HG02642 (cell line): ENCODE data around the gene HOXA13.

Experiments
- ATAC-seq: cut with Tn5 transposase; IDR thresholded peaks from one replicate; pipeline ENCODE4 v1.9.1; 2021; ENCODE audit warnings: mild to moderate bottlenecking; ENCODE audit not compliant: unreplicated experiment, poor library complexity

Gene HOXA13

DNA sequence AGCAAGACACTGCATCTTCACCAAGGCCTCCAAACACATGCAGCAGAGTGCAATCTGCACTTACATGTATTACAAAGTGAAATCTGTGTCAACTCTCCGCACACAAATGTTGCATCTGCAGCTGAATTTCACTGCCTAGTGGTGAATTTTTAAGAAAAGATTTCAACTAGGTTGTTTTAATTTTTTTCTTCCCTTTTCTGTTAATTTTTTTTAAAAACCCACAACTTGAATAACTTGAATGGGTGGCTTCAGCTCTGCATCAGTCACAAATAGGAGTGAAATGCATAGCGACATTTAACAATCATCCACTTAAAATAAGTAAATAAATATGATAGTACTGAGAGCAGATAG is 5.9 kb downstream of the HOXA13 start:
- no peak for ATAC-seq

DNA sequence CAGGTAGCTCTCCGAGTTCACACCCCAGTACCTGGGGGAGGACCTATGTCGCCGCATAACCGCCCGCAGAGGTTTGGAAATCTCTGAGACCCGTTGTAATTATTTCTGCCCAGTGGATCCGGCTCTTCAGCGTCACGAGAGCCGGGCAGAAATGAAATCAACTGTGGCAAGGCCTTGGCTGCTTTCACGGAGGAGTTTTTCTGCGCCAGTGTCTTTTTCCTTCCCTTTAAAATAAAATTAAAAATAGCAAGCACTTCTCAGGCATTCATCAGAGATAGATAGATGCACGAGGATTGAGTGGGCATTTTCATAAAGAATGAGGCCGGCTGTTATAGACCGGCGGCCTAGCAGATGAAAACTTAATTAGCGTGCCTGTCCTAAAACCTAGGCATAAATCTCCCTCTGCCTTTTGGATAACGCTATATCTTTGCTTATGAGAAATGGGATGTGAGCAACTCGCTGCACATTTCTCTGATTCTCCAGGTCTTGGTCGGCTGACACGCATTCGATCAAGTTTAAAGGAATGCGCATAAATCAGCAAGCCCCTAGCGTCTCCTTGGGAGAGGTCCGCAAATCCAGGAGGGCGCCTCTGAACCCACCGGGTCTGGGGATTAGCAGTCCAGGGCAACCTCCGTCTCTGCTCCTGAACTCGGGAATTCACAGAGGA is 6.4 kb downstream of the HOXA13 start:
- ATAC-seq, result no peak

DNA sequence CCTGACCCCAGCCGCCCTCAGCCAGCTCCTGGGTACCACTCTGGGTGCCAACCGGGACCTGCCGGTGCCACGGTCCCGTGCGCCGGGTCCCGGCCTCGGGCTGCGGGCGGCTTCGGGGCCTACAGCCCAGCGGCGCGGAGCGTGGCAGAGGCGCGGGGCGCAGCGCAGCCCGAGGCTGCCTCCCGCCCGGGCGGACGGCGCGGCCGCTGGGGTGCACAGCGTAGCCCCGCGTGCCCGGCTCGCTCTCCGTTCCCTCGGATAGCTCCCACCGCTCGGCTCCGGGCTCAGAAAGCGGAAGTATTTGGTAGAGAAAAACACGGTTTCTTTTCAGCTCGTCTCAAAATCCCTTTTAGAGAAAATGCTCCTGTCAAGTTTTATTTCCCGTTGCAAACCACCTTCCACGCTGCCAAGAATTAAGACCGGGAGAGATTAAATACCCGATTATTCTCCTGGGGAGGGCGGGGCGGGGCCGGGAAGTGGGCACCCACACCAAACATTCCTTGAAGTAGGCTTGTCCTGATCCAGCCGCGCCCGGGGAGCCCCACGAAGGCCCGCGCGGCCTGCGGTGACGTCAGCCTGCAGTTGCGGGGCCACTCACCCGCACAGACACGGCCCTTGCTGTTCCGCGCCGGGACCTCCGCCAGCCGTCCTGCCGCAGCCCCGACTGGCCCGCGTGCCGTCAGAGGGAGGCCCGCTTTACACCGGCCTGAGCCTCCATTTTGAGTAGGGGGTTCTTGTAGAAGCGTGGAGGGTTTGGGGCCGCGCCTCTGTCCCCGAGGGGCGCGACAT is 7.2 kb downstream of the HOXA13 start:
- ATAC-seq, result no peak

DNA sequence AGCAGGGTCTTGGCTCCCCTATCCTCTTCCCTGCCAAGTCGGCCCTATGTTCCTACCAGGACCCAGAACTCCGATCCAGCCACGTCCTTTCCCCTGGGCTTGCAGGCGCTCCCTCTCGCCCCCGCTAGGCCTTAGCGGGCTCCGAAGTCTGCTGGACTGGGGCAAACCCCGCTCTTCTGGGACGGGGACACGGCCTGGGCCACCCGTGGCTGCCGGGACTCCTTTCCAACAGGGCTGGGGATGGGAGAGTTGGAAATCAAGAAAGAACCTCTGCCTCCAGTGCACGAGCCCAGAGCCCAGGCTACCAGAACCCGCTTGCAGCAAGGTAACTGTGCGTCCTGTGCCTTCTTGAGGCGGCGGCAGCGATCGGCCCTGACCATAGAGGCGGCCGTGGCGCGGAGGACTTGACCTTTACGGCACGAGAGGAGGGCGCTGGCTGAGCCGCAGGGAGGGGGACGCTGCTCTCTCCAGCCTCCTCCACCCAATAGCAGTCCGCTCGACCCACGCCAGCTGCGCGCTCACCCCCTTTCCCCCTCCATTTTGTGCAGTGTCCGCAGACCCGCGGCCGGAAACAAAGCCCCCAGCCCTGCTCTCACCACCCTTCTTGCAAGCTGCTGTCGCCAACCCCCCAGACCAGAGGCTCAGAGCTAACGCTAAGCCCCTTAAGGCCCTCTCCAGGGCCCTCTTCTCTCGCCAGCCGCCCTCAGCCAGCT is 7.9 kb downstream of the HOXA13 start:
- ATAC-seq, result no peak

DNA sequence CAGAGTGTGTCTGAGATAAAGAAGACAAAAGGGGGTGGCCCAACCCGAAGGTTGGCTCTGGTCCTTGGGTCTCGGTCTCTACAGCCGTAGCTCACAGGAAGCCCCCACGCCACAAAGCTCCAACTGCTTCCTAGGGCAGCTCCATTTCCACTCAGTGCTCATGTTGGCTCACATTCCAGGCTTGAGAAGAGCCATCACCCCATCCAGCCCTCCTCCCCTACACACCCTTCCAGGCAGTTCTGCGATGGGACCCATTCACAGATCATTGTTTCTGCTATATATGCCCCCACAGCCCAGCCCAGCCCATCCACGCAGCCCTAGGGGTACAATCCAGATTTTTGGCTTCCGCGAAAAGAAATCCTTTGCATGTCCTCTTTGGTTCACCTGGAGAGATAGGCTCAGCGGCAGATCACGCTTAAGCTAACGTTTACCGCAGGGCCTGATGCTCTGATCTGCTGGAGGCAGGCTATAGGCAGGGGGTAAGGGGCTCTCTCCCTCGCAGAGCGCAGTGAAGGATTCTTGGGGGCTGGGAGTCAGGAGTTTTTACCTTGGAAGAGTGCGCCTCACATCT is 8.6 kb downstream of the HOXA13 start:
- no peak for ATAC-seq

DNA sequence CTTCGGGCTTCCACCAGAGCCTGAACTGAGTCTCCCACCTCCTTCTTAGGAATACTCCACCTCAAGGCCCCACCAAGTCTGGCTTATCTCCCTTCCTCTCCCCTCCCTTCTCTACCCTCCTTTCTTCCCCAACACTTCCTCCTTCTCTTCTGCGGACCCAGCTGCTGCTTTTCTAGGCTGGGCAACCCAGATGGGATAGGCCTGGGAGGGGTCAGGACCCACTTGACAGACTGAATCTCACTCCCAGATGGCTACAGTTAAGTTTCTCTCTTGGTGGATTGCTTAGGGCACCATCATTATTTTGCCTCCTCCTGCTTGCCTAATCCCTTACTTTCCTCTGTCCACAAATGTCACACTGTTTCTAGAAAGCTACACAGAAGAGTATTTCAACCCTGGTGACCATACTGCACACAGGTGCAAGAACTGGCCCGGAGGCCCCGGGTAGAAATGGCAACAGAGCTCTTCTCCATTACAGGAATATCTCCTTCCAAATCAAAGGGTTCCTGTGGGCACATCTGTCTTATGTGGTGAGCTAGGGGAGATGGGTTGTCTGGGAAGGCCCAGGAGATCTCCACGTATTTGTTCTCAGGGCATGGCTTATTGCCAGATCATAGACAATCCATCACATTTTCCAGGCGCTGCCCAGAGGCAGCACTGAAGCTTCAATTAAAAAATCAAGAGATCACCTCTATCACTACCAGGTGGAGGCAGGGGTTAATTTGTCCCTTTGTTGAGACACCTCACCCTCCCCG is 9.7 kb downstream of the HOXA13 start:
- no peak for ATAC-seq

DNA sequence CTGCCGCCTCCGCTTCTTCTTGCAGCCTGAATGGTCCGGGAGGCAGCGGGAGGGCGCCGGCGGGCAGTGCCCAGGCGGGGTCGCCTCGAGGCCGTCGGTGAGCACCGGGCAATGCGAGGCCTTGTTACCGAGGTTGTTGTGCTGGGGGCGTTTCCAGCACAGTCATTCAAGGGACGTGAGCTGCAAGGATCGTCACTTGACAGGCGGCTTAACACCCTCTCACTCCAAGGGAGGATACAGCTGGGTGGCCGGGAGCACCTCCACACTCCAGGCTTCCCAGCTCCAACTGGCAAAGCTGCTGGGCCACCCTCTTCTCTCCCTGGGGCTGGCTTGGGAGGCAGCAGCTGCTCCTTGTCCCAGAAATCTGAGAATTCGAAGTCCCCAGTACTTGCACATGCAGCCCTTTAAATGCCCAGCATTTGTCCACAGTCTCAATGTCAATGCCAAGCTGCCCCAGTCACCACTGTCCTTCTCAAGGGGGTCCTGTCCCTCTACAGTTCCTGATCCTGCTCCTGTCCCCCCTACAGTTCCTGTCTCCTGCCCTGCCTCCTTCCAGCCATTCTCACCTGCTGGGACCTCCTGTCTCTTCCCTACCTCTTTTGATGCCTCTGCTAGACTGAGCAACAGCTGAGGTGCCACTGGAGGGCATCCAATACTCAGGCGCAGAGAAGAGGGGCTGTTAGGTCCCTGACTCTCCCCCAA is 10.4 kb downstream of the HOXA13 start:
- ATAC-seq, result no peak

DNA sequence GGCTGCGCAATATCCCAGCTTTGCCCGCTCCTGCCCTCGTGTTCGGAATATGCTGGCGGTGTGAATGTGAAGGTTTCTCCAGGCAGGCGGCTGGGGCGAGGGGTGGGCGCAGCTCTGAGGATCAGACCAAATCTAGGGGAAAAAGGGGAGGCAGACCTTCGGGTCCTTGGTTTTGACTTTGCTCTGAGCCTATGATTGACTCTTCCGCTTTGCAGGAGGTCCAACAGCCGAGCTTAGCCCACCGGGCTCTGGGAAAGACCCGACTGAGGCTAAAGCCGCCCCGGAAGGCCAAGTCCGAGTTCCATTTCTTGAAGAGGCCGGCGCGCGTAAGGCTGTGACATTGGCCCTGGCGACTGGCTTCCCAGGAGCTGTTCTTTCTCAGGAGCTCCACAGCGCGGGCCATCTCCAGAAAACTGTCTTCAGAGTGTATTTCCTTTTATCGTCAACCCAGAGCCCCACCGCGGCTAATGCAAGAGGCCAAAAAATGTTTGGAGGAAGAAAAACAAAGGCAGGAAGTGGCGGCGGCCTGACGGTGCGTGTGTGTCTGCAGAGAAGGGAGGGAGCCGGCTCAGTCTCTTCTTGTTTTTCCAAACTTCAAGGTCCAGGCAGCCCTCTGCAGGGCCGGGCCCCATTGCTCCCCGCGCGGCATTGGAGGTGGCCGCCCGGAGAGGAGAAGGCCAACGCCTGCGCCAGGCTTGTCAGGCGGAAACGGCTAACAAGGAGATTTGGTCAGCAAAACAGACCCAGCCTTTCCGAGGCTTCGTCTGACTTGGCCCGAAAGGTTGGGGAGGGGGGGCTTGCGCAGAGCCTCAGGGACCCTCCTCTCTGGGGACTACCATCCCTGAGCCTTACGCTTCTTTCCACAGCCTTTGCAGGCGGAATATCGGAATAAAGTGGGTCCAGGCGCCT is 11.3 kb downstream of the HOXA13 start:
- ATAC-seq, result no peak

DNA sequence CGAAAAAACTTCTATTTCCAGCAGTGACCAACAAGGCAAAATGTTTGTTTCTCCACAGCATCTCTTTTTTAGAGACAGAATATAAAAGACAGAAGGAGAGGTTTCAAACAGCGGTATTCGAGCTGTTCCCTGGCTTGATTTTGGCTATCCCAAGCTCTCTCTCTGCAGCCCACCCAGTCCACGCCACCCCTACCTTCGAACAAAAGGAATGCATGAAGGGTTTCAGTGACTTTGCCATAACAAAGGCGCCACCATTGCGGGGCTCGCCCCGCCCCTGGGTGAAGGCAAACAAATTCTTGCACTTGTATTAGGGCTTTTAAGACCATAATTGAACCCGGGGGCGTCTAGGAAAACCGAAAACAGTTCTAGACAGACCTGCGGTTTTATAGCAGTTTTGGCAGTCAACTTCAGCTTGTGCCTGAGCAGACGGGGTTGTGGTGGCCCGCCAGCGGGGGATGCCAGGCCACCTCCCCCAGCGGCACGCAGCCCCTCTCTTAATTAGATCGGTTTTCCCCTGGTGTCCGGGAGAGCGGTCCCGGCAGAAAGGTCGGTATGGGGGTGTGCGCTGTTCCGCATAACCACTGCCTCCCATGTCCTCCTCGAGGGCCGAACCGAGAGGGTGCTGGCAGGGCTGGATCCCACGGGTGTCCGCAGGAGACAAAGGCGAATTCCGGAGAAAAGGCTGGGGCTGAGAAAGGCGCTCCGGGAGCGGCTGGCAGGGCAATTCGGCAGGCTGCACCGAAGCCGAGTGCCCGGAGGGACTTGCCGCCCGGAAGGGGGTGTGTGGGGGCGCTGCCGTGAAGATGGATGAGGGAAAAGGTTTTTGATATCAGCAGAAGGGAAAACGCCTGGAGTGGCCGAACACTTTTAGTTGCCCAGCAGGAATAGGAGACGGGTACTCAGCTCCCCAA is 12.2 kb downstream of the HOXA13 start:
- ATAC-seq, result no peak

DNA sequence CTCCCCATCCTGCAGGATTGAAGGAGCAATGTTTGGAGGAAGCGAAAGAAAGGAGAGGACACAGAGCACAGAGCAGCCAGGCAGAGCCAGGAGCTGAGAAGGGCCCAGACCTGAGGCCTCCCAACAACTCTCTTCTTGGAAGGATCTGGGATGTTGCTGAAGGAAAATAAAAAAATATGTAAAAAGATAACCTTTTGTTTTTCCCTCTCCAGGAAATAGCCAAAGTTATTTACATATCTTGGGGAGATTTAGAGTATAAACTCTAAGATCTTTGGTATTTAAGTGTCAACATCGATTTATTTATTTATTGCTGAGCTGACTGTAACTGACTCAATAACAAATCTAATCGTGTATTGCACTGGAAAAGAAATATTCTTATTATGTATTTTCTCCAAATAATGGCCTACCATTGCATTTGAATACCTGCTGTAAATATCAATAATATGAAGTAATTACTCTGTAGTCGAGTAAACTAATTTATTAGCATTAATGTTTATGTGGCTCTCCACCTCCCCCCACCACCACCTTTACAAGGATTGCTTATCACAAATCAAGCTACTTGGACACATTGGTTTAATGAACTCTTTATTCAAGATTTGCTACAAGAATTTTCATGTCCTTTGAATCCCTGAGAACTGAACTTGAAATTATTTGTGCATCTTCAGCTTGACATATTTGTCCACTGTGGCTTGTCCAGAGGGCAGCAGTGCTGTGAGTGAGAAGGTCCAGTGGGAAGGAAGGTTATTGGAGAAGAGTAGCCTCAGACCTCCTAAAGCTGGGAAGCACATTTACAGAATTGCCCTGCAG is 13.0 kb downstream of the HOXA13 start:
- no peak for ATAC-seq

DNA sequence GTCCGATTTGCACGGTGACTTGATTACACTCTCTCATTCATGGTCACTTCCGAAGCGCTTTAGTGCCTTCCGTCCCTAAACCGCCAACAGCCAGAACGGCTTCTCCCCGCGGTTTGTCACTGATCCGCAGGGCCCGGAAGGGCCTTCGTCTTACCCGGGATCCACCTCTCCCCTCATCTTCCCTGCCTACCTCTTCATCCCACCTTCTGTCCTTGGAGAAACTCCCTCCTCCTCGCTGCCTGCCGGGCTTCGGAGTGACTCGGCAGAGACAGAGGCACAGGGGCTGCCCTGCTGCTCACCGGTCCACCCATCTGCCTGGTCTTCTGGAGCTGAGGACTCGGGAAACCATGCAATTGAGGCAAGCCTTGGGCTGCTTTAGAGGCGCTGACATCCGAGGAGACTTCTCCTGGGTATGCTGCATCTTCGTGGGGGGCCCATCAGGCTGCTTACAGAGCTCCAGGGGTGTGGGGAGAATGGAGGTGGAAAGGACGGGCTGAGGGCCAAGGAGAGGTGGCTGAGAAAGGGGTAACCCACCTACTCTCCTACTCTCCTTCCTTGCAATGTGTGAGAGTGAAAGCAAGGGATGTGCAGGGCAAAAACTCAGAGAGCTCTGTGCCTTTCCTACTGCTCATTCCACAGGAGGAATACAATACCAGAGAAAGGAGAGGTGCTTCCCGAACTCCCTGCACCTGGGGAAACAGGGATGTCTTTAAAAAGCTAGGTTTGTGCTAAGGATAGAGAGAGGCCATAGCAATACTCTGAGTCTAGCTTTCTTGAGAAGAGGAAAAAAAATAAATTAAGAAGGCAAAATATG is 13.8 kb downstream of the HOXA13 start:
- ATAC-seq, result no peak

DNA sequence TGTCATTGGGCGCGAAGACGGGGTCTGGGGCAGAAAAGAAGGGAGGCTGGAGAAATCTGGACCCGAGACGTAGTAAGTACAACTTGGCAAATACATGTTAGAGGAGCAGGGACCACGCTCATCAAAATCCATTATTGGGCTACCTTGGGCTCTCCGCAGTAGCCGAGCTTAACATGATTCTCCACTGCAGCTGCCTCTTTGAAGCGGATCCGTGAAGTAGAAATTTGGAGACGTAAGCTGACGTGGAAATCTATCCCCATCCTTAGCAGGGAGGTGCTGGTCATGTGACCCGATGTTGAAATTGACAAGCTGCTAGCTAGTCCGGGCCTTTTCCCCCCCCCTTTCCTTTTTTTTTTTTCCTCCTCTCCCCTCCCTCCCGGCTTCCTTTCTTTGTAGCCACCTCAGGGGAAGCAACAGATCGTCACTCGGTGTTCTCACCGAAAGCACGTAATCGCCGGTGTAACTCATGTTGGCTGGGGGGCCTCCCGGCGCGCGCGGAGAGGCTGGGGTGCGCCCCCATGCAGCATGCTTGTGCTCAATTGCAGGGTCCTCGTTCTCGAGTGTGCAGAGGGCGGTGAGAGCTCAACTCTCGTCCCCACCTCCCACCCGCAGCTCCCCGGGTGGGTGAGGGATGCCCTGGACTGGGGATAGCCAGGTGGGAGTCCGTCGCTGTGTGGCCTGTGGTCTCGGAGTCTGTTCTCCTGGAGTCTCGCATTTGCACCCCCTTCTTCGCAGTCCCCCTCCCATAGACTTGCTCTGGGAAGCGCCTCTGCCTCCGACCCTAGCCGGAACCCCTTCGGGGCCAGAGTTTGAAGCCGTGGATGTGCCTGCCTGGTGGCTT is 14.7 kb downstream of the HOXA13 start, which contains the start of gene HOXA11:
HOXA11 (minus strand) TSS at position 220 of the 841 bp plus-strand sequence; CDS start at position 132, 88 bp downstream.
- no peak for ATAC-seq

DNA sequence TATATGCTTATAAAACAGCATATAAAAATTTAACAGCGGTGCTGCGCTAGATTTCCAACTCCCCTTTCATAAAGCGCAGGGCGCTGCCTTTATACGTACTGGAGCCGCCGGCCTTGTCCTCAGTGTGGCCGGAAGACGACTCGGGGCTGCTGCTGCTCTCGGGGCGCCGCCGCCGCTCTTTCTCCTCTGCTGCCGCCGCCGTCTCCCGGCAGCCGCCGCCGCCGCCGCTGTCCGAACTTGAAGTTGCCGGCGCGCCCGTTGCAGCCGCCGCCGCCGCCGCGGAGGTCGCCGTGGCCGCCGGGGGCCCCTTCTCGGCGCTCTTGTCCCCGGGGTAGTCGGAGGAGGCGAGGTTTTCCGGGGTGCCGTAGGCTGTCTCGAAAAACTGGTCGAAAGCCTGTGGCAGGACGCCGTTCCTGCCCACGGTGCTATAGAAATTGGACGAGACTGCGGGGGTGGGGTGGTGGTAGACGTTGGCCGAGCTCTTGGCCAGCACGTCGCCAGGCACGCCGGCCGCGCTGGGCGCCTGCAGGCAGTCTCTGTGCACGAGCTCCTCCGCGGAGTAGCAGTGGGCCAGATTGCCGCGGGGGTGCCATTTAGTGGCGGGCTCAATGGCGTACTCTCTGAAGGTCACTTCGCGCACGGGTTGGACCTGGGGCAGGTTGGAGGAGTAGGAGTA is 15.4 kb downstream of the HOXA13 start:
- ATAC-seq, result no peak

DNA sequence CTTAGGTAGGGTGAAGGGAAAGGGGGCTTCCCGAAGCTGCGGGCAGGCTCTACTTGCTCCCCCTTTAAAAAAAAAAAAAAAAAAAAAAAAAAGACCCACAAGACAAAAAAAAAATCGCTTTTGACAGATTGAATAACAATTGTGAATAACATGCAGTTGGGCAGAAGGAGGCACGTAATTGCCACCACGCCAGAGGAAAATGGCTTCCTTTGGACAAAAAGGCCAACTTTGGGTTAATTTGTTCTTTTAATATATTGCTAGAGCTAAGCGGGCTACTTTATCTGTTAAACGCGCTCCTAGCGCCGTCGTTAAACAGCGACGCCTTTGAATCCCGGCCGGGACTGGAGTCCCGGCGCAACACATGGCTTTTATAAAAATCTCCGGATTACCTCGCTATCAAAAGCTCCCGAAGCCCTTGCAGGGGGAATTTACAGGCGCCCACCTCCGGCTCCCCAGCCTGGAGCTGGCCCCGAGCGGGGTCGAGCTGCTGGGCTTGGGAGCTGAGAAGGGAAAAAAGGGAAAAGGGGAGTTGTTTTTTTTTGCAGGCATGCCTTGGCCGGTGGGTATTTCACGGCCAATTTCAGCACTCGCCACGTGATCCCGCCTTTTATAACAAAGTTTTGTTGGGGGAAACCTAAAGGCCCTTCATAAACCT is 16.1 kb downstream of the HOXA13 start:
- no peak for ATAC-seq
